Activated CD4-positive, alpha-beta T cell treated with anti-CD3 and anti-CD28 coated beads, Interleukin-2, Interleukin-4, amounts not matched to agents 100 ng/mL and 50 ng/mL, durations not matched to agents 16 hours and 8 hours (primary cell): ENCODE data around the gene CD5L.

Experiments used
- DNase-seq: peaks from one replicate; pipeline ENCODE4 v3.0.0-alpha.2; 2020; ENCODE audit warnings: low spot score

Gene CD5L

DNA sequence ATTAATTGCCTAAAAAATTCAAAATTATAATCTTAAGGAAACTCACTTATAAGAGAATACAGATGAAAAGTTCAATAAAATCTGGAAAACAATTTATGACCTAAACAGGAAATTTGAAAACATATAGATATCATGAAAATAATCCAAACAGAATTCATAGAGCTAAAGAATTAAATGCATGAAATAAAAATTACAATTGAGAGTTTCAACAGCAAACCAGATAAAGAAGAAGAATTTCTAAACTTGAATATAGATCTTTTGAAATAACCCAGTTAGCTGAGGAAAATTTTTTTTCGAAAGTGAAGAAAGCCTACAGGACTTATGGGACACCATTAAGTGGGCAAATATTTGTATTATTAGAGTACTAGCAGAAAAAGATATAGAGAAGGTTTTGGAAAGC lies 28.3 kb downstream of the CD5L start:
- DNase-seq = no peak

DNA sequence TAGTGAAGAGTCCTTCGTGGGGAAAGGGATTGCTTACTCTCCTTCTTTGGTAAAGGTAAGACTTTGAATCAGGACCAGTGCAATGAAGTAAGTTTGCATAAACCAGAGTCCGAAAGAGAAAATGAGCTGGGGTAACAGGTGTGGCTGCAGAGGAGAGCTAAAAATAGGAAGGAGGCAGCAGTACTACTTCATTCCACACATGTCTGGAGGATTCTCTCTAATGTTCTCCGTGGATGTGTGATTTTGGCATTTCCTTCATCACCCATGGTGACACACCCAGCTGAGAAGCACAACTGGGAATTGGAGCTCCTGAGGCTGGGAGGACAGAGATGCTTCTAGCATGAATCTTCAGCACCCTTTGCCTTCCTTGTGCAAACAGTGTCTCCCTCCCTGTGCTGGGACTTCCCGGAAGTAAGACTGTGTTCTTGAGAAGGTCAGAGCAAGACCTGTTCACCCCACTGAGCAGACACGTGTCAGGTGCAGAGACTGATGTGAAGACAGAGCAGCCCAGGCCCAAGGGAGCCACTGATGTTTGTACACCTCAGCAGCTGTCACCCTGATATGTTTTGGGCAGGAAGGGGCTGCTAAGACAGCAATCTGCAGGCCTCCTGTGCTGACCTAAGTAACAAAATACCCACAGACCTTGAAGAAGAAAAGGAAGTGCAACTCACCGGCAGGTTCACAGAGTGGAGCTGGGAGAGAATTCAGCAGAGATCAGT lies 35.0 kb downstream of the CD5L start:
- DNase-seq = no peak

DNA sequence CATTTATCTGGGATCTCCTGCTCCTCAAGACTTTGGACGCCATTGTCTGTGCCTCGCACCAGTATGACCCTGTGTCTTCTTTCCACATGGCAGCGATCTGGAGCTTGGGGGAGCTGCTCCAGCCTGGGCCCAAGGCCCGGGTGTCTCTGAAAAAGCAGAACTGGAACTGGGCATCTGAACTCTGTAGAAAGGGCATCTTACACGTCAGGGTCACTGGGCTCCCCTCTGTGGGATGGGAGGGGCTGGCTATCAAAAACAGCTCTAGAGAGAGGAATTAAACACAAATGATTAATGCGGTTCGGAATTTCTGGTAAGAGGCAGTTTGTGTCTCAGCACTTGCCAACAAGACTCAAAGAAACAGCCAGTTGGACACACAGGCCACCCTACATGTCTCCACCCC lies 37.8 kb downstream of the CD5L start:
- DNase-seq = no peak

DNA sequence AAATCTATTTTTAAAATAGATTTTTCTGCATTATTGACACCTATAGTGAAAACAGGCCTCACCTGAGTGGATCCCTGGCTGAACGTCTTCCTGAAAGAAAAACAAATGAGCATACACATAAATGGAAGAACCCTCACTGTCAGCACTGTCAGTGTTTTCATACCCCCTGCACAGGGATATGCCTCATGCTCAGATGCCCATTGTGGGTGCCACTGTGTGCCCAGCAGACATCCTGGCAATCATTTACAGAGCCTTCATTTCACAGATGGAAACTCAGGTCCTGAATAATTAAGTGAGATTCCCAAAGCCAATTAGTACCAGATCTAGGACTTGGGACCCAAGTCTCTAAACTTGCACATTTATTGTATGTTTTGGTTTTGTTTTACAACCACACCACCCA lies 41.6 kb downstream of the CD5L start:
- DNase-seq = no peak

DNA sequence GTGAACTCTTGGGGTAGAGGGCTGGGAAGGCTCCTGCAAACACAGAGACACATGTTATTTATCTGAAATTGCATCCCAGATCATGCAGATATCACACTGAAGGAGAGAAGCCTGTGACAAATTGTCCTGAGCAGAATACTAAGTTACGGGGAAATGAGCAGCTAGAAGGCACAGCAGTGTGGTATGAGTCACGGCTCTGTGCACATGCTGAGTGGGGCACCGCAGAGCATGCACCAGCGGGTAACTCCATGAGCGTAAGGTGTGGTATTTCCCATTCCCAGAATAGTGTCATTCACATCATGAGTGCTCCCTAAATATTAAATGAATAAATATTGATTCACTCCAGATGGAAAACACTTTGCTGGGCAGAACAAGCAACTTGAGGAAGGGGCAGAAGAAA lies 43.4 kb downstream of the CD5L start:
- DNase-seq = no peak

DNA sequence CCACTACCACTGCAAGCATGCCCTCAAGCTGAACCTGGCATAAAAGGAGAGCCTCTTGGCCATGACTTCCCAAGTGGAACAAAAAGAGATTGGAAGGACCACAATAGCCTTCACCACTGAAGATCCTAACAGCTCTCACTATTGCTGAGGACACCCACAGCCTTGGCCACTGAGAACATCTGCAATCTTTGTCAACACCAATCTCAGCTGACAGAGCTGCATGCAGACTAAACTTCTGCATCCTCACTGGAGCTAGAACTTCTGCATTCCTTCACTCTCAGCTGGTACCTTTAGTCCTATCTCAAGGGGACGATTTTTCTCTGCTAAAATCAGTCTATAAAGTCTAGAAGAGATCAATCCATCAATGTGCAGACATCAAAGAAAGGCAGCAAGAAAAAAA lies 56.4 kb downstream of the CD5L start:
- no peak for DNase-seq

DNA sequence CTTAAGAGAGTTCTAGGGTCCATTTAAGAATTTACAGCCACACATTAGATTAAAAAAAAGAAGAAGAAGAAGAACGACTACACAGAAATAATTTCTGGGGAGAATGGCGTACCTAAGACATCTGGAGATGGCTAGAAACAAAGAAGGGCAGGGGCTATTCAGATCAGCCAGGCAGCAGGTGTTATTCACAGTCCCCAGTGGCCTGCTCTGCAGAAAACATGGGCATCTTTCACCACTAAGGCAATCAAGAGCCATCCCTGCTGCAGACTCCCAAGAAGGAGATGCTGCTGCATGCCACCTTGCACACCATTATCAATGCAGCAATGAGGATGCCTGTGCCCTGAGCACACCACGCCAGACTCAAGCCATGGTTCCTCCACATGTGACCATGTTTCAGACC lies 56.8 kb downstream of the CD5L start:
- DNase-seq = no peak

DNA sequence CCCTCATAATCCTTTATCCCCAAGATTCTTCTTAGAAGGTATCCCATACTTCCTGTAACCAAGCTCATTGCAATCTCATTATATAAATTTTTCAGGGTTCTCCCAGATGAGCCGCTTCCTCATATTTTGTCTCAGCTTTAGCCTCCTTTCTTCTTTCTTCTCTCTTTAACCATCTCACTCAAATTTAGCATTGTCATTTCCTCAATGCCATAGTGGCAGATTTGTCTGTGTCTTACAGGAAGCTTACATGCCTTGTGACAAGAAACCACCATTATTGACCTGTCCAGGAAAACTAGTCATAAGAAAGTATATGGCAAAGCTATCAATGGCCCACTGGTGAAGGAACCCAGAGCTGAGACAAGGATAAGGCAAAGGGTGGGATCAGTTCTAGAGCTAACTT lies 58.7 kb downstream of the CD5L start:
- no peak for DNase-seq

DNA sequence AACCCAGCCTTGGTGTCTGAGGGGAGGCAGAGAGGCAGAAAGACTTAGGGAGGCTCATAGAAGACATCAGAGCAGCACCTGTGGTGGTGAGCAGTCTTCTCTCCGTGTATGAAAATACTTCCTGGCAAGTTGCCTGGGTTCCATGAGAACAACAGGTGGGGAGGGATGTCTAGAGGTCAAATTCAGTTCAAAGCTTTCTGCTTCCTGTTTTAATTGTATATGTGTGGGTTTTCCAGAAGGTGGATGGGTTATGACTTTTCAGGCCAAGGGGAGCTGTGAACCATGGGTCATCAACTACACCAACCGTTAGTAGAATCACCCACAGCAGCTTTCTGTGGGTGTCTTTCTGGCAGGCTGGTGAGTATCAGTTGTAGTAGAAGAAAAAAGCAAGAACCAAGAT lies 60.6 kb downstream of the CD5L start:
- DNase-seq = no peak
